Putamen (tissue), 1 donor: ENCODE measurements around the gene TPSB2.
"Not testable (repeated sequence)": the region's sequence is repeated elsewhere in the genome, so short reads cannot be mapped to it uniquely, and the experiment has no call there.

Experiments used
- DNase-seq: peaks from one replicate; pipeline ENCODE4 v3.0.0-alpha.2; 2016; ENCODE audit warnings: low spot score

The TPSB2 gene

GRCh38 chr16:1261131-1261892 lies 31.3 kb upstream of the TPSB2 start:
- no peak for DNase-seq

- DNase-seq = no peak
These were observed 30.2 kb upstream of the TPSB2 start for GRCh38 chr16:1260101-1260680.

- no peak for DNase-seq
These were observed 29.7 kb upstream of the TPSB2 start for GRCh38 chr16:1259760-1260068.

- DNase-seq = no peak
These were observed 29.1 kb upstream of the TPSB2 start for GRCh38 chr16:1258906-1259759.

- DNase-seq = no peak
These were observed 28.2 kb upstream of the TPSB2 start for GRCh38 chr16:1258225-1258600.

- DNase-seq = no peak
These were observed 27.7 kb upstream of the TPSB2 start for GRCh38 chr16:1257561-1258224.

GRCh38 chr16:1256874-1257322 lies 26.9 kb upstream of the TPSB2 start:
- no peak for DNase-seq

- not testable (repeated sequence) for DNase-seq
These were observed 26.4 kb upstream of the TPSB2 start for GRCh38 chr16:1256296-1256873.

GRCh38 chr16:1255276-1256122 lies 25.5 kb upstream of the TPSB2 start, which contains the start of gene TPSD1:
Gene TPSD1, plus strand, starts transcription at chr16:1256069. Its CDS starts 212 bp downstream, at chr16:1256281.
- not testable (repeated sequence) for DNase-seq

- DNase-seq = not testable (repeated sequence)
These were observed 24.8 kb upstream of the TPSB2 start for GRCh38 chr16:1254821-1255220.

GRCh38 chr16:1253701-1254364 lies 23.8 kb upstream of the TPSB2 start:
- not testable (repeated sequence) for DNase-seq

- DNase-seq = not testable (repeated sequence)
These were observed 19.2 kb upstream of the TPSB2 start for GRCh38 chr16:1249031-1249755.

- DNase-seq = not testable (repeated sequence)
These were observed 18.0 kb upstream of the TPSB2 start for GRCh38 chr16:1247903-1248537.

- DNase-seq = no peak
These were observed 15.6 kb upstream of the TPSB2 start for GRCh38 chr16:1245452-1246020.

GRCh38 chr16:1244881-1245280 lies 14.9 kb upstream of the TPSB2 start:
- no peak for DNase-seq

- not testable (repeated sequence) for DNase-seq
These were observed 14.2 kb upstream of the TPSB2 start for GRCh38 chr16:1243907-1244850.

- not testable (repeated sequence) for DNase-seq
These were observed 13.4 kb upstream of the TPSB2 start for GRCh38 chr16:1243363-1243762.

GRCh38 chr16:1241081-1241480 lies 11.1 kb upstream of the TPSB2 start:
- not testable (repeated sequence) for DNase-seq
